AG09309 (cell line): ENCODE measurements around the gene TGFBR2.

Experiments
- DNase-seq: peaks from one replicate; pipeline ENCODE4 v3.0.0-alpha.2; 2010; ENCODE audit warnings: low read depth
- H3K4me3 ChIP-seq: 2 replicates; pipeline ENCODE4 v1.5.1; 2011; ENCODE audit warnings: mild to moderate bottlenecking, low read depth, low read length, moderate library complexity; ENCODE audit not compliant: control insufficient read depth
- CTCF ChIP-seq: IDR thresholded peaks from 2 replicates; pipeline ENCODE4 v1.5.1; 2011; ENCODE audit warnings: mild to moderate bottlenecking, low read depth, low read length, inconsistent platforms; ENCODE audit not compliant: insufficient read depth, control insufficient read depth; ENCODE audit errors: missing control alignments

Gene TGFBR2

GRCh38 chr3:30578479-30578878, 27.9 kb upstream of the TGFBR2 start:
- peak; percentile 97 for DNase-seq
- TF ChIP-seq CTCF, result no peak
- no peak overlapping the region for H3K4me3 ChIP-seq

- H3K4me3 ChIP-seq, result no peak overlapping the region
- TF ChIP-seq CTCF, result no peak
Measured at GRCh38 chr3:30578986-30579579, 27.3 kb upstream of the TGFBR2 start.

GRCh38 chr3:30581067-30581585, 25.3 kb upstream of the TGFBR2 start:
- no peak for DNase-seq
- TF ChIP-seq CTCF, result no peak
- H3K4me3 ChIP-seq, result no peak overlapping the region

More at GRCh38 chr3:30578986-30579579, 27.3 kb upstream of the TGFBR2 start:
- DNase-seq, result no peak

GRCh38 chr3:30581982-30582381, 24.4 kb upstream of the TGFBR2 start:
- no peak for TF ChIP-seq CTCF
- no peak overlapping the region for H3K4me3 ChIP-seq
- no peak for DNase-seq

GRCh38 chr3:30583973-30584372, 22.4 kb upstream of the TGFBR2 start:
- TF ChIP-seq CTCF, result no peak
- no peak for DNase-seq
- H3K4me3 ChIP-seq, result no peak overlapping the region

GRCh38 chr3:30585654-30586053, 20.7 kb upstream of the TGFBR2 start:
- TF ChIP-seq CTCF, result no peak
- no peak for DNase-seq
- H3K4me3 ChIP-seq, result no peak overlapping the region

- H3K4me3 ChIP-seq, result no peak overlapping the region
- DNase-seq, result no peak
- no peak for TF ChIP-seq CTCF
Measured at GRCh38 chr3:30586096-30586805, 20.1 kb upstream of the TGFBR2 start.
